Globus pallidus (tissue), 1 donor: ENCODE results near the gene PYDC1.
"Not testable (repeated sequence)": the region's sequence is repeated elsewhere in the genome, so short reads cannot be mapped to it uniquely, and the experiment has no call there.

Source experiments
- DNase-seq: peaks from one replicate; pipeline ENCODE4 v3.0.0-alpha.2; 2015; ENCODE audit warnings: low spot score

The PYDC1 gene

DNA sequence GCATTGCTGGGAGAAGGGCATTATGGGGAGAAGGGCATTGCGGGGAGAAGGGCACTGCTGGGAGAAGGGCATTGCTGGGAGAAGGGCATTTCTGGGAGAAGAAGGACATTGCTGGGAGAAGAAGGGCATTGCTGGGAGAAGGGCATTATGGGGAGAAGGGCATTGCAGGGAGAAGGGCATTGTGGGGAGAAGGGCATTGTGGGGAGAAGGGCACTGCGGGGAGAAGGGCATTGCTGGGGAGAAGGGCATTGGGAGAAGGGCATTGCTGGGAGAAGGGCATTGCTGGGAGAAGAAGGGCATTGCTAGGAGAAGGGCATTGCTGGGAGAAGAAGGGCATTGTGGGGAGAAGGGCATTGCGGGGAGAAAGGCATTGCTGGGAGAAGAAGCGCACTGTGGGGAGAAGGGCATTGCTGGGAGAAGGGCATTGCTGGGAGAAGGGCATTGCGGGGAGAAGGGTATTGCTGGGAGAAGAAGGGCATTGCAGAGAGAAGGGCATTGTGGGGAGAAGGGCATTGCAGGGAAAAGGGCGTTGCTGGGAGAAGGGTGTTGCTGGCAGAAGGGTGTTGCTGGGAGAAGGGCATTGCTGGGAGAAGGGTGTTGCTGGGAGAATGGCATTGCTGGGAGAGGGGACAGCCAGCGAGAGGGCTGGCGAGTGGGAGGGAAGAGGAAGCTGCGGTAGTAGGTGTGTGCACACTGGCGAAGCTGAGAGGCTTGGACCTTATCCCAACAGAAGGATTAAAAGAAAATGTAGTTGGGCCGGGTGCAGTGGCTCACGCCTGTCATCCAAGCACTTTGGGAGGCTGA is 4.6 kb upstream of the PYDC1 start:
- no peak for DNase-seq

DNA sequence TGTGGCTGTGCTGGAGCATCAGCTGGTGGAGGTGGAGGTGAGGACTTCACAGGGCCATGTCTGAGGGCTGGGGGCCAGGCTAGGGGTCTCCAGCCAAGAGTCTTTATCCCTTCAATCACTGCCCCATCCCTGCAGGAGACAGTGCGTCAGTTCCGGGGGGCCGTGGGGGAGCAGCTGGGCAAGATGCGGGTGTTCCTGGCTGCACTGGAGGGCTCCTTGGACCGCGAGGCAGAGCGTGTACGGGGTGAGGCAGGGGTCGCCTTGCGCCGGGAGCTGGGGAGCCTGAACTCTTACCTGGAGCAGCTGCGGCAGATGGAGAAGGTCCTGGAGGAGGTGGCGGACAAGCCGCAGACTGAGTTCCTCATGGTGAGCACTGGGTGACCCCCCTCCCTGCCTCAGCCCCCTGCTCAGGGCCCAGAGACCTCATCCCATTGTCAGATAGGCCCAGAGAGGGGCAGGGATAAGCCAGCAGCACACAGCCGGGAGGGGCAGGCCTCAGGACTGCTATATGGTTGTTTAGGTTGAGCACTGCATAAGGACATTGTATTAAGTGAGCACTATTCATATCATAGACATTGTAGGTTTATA is 2.3 kb upstream of the PYDC1 start:
- DNase-seq = no peak

DNA sequence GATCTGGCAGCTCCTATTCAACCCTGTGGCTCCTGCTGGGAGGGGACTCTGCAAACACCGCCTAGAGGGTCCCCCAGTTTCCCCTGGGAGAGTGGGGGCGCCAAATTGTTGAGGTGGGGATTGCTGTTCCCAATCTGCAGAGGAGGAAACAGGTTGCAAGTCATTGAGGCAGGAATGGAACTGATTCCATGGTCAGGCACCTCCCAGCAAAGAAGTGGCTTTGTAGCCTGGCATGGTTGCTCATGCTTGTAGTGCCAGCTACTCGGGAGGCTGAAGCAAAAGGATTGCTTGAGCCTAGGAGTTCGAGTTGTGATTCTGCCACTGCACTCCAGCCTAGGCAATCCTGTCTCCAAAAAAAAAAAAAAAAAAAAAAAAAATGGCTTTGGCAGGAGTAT is 198 bp upstream of the PYDC1 start:
- DNase-seq = no peak

DNA sequence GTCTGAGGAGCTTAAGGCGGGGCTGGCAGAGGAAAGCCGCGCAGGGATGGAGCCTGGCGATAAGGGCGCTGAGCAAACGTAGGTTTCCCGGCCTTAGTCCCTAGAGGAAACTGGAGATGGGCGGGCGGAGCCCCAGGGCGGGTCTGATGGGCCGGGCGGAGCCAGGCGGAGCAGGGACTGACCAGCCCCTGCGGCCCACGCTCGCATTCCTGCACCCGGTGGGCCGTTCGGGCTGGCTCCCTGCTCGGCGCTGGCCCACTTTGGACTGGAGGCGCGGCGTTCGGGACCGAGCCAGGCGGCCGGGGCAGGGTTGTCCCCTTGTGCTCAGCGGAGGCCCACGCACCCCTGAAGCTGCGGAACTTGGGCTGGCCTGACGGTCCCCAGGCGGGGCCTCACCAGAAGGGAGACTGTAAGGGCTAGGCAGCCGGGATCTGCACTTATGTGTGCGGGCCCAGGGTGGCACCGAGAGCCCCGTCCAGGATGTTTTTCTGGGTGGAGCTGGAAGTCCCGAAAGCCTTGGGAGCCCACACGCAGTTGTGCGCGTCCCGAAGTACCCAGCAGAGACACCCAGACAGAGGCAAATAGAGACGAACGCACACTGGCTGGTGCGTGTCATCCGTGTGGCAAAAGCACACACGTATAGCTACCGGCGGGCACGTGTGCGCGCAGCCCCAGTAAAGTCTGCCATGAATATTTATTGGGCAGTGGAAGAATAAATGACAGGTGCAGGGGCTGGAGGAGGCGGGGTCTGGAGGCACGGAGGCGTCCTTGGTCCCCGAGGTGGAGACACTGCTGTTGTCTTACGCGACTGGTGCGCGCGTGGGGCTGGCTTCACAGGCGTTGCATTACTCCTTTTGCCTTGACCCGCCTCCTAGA is 1.4 kb downstream of the PYDC1 start:
- DNase-seq = no peak

DNA sequence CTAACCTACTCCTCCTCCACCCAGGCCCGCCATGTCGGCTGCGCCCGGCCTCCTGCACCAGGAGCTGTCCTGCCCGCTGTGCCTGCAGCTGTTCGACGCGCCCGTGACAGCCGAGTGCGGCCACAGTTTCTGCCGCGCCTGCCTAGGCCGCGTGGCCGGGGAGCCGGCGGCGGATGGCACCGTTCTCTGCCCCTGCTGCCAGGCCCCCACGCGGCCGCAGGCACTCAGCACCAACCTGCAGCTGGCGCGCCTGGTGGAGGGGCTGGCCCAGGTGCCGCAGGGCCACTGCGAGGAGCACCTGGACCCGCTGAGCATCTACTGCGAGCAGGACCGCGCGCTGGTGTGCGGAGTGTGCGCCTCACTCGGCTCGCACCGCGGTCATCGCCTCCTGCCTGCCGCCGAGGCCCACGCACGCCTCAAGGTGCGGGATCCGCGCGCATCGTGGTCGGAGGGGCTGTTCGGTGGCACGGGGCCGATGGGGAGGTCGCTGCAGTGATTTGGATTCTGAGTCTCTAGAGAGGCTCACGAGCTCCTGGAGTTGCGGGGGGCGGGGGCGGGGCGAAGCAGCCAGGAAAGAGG is 2.1 kb downstream of the PYDC1 start:
- no peak for DNase-seq

DNA sequence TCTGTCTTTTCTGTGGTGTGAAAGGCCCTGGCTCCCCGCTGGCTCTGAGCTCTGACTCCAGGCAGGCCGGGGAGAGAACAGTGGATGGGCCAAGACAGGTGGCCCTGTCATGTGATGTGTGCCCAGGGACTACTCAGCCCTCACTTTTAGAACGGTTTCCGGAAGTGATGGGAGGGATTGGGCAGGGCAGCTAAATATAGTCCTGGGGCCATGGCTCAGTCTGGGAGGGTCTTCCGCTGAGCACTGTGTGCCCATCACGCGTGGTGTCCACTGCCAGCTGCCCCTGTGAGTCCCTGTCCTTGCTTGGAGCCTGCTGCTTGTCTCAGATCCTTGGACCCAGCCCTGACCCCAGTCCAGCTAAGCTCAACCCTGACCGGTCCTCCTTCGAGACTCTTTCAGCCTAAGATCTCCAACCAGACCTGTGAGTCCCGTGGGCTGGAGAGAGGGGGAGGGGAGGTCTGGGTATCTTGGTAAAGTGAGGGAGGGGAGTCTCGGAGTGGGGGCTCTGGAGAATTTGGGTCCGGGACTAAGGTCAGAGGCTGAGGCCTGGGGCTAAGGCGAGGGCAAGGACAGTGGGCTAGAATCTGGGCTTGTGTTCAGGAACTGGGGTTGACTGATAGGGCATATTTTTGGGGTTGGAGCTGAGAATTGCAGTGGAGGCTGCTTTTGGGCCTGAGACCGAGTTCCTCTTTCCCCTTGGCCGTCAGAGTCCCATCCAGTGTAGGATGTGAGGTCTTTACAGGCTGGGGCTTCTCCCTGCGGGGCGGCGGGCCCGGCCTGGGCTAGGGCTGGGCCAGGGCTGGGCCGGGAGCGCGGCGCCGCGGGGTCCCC is 2.8 kb downstream of the PYDC1 start, which contains the start of gene TRIM72:
TRIM72 (plus strand) TSS at position 243 of the 831 bp plus-strand sequence. CDS start 620 bp downstream, outside the sequence.
- no peak for DNase-seq

DNA sequence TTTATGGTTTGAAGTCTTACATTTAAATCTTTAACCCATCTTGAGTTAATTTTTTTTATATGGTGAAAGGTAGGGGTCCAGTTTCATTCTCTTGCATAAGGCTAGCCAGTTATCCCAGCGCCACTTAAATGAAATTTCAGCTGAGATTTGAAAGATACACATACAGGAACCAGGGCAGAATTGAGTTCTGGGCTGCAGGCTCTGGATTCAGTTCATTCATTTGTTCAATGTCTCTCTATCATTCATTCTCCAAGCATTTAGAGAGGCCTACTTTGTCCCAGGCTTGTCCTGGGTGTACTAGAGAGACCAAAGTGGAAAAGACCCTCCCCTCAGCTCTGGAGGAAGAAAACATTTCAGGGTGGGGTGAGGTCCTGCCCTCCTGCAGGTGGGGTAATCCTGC is 3.6 kb downstream of the PYDC1 start:
- no peak for DNase-seq

DNA sequence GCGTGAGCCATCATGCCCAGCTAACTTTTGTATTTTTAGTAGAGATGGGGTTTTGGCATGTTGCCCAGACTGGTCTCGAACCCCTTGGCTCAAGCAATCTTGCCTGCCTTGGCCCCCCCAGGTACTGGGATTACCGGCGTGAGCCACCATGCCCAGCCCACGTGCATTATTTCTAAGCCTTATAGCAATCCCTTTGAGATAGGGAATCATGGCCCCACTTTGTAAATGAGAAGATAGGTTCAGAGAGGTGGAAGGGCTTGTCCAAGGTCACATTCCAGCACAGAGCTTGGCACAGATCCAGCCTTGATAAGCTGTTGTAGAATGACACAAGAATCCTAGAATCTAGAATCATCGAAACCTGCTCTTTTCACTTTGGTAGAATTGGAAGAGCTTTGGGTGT is 10.2 kb downstream of the PYDC1 start:
- DNase-seq = no peak

DNA sequence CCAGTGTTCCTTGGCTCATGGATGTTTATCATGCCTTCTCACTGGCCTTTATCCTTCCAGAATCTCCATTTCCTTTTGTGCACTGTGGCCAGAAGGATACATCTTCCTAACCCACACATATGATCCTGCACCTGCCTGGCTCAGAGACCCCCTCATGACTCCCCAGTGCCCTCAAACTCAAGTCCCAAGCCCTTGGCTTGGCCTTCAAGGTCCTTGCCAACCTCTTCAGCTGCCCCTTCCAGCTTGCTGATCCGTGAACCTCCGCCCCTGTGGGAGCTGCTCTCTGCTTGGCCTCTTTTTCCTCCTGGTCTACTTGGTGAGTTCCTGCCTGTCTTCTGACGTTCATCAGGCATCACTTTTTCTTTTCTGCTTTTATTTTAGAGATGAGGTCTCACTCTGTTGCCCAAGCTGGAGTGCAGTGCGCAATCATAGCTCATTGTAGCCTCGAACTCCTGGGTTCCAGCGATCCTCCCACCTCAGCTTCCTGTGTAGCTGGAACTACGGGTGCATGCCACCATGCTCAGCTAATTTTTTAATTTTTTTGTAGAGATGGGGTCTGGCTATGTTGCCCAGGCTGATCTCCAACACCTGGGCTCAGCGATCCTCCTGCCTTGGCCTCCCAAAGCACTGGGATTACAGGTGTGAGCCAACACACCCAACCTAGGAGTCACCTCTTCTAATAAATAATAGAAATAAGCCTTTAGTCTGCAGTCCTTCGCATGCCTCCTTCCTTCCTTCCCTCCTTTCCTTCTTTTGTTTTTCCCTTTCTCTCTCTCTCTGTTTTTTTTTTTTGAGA is 11.9 kb downstream of the PYDC1 start:
- DNase-seq = no peak

DNA sequence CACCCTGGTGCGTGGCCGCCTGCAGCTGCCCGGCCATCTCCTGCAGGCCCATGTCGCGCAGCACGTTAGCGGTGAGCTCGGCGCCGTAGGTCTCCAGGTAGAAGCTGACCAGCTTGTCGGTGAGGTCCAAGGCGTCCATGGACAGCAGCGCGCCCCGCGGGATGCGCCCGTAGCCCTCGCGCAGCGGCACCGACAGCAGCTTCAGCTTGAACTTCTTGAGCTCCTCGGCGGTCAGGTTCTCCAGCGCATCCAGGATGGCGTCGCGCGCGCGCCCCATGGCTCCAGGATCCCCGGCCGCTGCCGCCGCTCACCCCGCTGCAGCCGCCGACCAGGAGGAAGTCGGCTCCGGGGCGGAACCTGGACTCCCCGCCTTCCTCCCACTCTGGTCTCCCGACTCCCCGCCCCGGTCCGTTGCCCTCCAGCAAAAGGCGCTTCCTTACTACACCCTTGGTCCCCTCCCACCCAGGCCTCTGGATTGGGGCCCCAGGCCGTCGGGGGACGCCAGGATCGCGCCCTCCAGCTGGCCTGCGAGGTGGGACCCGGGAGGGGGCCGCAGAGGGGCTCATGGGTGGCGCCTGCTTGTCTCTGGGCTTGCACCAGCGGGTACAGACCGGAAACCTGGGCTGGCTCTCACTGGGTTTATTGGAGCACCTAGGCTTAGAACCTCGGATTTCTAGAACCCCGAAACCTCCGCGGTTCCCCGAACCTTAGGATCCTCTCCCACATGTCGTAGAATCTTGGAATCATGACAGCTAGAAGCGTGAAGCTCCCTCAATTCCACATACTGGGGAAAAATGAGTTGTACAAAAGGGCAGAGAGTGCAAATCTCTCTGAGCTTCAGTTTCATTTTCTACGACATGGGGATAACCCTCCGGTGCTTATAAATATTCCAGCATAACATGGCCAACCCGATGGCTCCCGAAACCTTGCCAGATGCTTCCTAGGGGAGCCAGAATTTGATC is 14.2 kb downstream of the PYDC1 start, which contains the start of gene PYCARD:
PYCARD (minus strand) TSS at position 347 of the 962 bp plus-strand sequence; CDS start at position 277, 70 bp downstream.
- DNase-seq = no peak

DNA sequence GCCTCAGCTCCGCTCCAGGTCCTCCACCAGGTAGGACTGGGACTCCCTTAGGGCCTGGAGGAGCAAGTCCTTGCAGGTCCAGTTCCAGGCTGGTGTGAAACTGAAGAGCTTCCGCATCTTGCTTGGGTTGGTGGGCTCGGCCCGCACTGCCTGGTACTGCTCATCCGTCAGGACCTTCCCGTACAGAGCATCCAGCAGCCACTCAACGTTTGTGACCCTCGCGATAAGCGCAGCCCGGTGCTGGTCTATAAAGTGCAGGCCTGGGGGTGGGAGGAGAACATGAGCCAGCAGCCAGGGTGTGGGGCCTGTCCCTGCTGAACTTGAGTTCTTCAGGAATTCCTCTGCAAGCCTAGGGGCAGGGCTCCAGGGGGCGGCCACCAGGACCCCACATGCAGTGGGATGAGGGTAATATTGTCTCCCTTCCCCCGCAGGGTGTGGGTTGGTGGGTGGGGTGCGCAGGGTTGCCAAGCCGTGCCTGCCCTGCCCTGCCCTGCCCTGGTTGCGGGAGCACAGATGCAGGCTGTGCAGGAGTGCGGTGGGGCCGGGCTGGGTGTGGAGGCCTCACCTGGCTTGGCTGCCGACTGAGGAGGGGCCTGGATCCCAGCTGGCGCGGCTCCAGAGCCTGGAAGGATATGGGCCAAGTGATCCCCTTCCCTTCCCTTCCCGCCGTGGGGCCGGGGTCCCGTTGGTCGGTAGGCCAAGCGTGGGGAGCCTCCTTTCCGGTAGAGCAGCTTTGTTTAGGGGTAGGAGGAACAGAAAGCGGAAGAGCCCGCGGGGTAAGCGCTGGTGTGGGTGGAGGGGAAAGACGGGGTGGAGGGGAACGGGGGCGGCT is 15.1 kb downstream of the PYDC1 start:
- no peak for DNase-seq

DNA sequence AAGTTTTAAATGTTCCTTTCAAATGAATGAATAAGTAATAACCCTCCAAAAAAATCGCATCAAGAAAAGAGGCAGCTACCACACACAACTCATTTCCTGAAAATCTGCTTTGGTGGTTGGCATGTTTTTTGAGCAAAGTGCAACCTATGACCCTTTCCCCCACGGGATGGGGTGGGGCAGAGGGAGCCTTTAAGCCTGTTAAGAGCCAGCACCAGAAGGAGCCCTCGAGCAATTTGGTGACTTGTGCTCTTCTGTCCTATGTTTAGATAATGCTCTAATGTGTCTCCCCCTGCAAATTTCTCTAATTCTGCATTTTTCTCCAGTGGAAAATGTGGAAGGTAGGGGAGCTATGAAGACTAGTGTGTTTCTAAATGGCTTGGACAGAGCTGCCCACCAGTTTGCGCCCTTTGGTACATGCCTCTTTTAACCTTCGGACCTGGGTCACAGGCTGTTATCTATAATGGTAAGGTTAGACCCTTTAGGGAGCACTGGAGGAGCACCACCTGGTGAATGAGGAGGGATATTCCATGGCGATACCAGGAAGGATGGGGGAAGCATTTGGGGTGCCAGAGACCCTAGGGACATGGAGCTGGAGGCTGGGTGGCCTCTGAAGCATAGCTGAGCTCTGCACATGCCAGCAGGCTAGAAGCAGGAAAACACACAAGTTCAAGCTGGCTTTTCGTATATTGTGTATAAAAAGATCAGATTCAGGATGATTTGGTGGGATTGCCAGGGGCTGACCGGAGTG is 15.9 kb downstream of the PYDC1 start:
- no peak for DNase-seq

DNA sequence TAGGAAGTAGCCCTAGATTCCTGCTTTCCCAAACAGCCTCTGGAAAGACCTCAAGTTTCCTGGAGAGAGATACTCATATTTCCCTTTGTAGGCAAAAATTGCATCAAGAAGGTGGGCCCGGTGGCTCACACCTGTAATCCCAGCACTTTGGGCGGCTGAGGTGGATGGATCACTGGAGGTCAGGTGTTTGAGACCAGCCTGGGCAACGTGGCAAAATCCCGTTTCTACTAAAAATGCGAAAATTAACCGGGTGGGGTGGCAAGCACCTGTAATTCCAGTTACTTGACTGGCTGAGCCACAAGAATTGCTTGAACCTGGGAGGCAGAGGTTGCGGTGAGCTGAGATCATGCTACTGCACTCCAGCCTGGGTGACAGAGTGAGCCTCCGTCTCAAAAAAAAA is 16.8 kb downstream of the PYDC1 start:
- DNase-seq = not testable (repeated sequence)

DNA sequence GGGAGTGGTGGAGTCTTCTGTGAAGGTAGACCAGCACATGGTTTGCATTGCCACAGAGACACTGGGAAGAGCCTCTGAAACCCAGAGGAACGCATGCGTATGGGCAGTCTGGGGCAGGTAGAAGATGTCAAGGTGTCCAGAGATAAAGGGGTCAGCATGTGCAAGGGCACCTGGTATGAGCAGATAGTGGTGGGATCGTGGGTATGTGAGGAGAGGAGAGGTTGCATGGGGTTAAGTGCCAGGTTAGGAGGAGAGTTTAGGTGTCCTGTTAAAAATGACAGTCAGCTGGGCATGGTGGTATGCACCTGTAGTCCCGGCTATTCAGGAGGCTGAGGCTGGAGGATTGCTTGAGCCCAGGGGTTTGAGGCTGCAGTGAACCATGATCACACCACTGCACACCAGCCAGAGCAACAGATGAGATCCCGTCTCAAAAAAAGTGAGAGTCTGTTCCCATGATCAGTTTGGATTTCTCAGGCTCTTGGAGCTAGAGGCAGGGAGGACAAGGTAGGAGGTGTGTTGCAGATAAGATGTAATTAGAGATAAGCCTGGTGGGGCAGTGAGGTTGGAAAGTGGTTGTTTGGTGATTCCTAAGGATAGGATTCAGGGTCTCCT is 17.4 kb downstream of the PYDC1 start:
- no peak for DNase-seq

DNA sequence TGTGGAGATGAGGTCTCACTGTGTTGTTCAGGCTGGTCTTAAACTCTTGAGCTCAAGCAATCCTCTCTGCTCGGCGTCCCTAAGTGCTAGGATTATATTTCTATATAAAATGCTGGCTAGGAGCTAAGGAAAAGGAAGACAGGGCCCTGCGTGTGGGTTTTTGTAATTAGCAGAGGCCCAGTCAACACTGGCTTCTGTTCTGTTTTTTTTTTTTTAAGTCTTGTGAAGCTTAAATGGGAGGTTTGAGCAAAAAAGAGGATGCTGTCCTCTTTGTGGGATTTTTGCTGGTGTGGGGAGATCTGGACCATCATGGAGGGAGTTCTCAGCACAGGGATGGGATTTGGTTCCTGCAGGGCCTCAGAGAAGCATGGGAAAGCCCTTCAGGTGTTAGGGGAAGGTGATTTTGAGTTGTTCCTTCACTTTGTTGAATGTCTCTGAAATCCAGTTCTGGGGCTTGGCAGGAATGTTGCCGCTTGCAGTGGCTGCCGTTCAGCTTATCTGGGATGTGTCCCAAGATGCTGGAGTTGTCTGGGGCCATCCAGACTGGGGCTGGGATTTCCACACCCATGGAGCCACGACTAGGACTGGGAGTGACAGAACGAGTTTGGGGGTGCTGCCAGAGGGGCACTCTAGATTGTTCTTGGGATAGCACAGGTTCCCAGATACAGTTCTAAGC is 18.6 kb downstream of the PYDC1 start:
- DNase-seq = no peak

DNA sequence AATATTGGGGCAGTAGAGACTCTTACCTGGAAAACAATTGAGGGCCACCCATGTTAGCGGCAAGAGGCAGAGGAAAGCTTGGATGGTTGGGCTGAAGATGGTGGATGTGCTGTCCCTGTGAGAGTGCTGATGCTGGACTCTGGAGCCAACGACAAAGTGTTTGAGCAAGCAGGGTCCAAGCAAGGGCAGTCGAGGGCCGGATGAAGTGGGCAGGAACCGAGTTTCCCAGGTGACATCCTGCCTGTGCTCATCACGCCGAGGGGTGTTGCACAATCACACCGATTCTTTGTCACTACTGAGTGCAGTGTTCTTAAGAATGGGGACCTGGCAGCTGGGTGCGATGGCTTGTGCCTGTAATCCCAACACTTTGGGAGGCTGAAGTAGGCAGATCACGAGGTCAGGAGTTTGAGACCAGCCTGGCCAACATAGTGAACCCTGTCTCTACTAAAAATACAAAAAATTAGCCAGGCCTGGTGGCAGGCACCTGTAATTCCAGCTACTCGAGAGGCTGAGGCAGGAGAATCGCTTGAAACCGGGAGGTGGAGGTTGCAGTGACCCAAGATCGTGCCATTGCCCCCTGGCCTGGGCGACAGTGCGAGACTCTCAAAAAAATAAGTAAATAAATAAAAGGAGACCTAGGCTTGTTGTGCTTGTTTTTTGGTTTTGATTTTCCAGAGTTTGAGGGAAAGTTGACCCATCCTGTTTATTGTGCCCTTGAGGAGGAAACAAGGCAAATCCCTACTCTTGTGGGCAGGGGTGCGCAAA is 20.4 kb downstream of the PYDC1 start:
- DNase-seq = no peak
